ENCODE data around the gene CRMP1.

CRMP1 gene

DNA sequence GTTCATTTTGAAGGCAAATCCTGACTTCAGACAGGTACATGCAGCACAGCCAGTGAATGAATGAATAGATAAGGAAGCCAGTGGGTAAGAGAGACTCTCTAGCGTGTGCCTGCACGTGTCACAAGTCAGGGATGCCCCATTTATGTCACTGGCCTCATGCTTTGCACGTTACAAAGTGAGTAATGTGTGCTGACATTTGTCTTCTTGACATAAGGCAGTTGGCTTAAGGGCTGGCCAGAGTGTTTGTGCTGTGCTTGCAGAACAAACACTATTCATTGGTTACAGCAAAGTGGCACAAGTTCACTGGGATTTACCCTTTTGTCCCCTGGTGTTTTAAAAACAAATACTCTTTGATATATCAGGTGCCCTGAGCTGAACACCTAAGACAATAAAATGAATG lies 55.9 kb downstream of the CRMP1 start:
- Histone ChIP-seq H3K27ac (ENCODE audit: low read depth, low read length) (no peak overlapping the region), H3K4me1 (ENCODE audit: control insufficient read depth, insufficient read depth, low read length) (no peaks in the 10 kb centered on the region), H3K27me3 (ENCODE audit: control insufficient read depth, insufficient read depth, low read length) (no peaks in the 10 kb centered on the region), H3K9ac (ENCODE audit: low read length) (no peak overlapping the region), H3K4me3 (ENCODE audit: low read depth, low read length) (no peak overlapping the region), H3K36me3 (ENCODE audit: control insufficient read depth, insufficient read depth, low read length) (peaks cover 88% of the 10 kb centered on the region), H3K9me3 (ENCODE audit: control insufficient read depth, insufficient read depth, low read depth, low read length) (no peaks in the 10 kb centered on the region)

DNA sequence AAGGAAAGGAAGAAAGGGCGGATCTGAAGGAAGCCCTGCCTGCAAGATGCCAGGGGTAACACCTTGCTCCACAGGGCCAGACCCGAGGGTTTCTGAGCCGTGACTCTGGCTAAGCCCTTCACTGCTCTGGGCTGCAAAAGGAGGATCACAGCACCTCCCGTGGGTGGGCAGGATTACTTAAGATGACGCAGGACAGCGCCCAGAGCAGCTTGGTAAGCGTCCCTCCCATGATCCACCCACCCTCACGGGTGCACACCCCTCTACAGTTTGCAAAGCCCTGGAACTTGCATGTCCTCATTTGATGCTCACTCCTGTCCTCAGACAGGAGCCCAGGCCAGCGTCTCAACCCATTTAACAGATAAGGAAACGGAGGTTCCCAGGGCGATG lies 64.9 kb downstream of the CRMP1 start:
- Histone ChIP-seq H3K9ac (ENCODE audit: low read length) (no peak overlapping the region), H3K4me3 (ENCODE audit: low read depth, low read length) (no peak overlapping the region), H3K27ac (ENCODE audit: low read depth, low read length) (no peak overlapping the region), H3K9me3 (ENCODE audit: control insufficient read depth, insufficient read depth, low read depth, low read length) (no peaks in the 10 kb centered on the region), H3K27me3 (ENCODE audit: control insufficient read depth, insufficient read depth, low read length) (no peaks in the 10 kb centered on the region), H3K4me1 (ENCODE audit: control insufficient read depth, insufficient read depth, low read length) (no peaks in the 10 kb centered on the region), H3K36me3 (ENCODE audit: control insufficient read depth, insufficient read depth, low read length) (peaks cover 81% of the 10 kb centered on the region)

DNA sequence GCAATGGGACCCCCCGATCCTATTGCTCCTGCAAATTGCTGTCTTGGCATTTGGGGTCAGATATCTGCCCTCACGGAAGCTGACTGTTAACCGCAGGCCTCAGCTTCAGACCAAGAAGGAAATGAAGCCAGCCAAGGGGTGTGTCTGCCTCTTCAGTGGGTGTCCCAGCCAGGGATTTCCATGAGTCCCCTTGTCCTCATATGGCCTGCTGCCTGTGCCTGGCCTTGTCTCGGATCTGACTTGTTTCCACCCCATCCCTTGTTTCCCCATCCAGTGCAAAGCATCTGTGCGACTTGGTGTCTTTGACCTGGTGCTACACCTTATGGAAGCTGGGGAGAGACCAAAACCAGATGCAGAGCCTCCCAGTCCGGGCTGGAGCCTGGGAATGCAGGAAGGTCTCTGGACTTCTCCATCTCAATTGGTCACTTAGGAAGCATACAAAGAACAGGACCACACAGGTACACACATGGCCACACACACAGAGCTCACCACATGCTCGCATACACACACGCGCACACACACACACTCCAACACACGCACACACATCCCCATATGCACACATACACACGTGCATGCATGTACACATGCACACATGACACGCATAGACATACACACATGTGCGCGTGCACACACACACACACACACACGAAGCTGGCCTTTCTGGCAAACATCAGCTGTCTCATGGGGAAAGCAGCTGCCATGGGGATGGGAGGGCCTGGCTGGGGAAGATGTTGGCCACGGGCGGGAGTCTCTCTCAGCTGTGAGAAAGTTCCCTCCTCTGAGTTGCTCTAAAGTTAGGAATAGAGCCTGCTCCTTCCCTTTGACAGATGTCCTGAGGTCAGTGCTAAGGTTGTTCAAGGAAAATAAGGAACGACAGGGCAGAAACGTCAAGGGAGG lies 65.5 kb downstream of the CRMP1 start:
- no peaks in the 10 kb centered on the region for H3K9me3 ChIP-seq (ENCODE audit: control insufficient read depth, insufficient read depth, low read depth, low read length)
- no peak overlapping the region for H3K27ac ChIP-seq (ENCODE audit: low read depth, low read length)
- H3K4me1 ChIP-seq (ENCODE audit: control insufficient read depth, insufficient read depth, low read length): no peaks in the 10 kb centered on the region
- no peak overlapping the region for H3K4me3 ChIP-seq (ENCODE audit: low read depth, low read length)
- H3K9ac ChIP-seq (ENCODE audit: low read length): no peak overlapping the region
- H3K36me3 ChIP-seq (ENCODE audit: control insufficient read depth, insufficient read depth, low read length): peaks cover 83% of the 10 kb centered on the region
- H3K27me3 ChIP-seq (ENCODE audit: control insufficient read depth, insufficient read depth, low read length): no peaks in the 10 kb centered on the region

DNA sequence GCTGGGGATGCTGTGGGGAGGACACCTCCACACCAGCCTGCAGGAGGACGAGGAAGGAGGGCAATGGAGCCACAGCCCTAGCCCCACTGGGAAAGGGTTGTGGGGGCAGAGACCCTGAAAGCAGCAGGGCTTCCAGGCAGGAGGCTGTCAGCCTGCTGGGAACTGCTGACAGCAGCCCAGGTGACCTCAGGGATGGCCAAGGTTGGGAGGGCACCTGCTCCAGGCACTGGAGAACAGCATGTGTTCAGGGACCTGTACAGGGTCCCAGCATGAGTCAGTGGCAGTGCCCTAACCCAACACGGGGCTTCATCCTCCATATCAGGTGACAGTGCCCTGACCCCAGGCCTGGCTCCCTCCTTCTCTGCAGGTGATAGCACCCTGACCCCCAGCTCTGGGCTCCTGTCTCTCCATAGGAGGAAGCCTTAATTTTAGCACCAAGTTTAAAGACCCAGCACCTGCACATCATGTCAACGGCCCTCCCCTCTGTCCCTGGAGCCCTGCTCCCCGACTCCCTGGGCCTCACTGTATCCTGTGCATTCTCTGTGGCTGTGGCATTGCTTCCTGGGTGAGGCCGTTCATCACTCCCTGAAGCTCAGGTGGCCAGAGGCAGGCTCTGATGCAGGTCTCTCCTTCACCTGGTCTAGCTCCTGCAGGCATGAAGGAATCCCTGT lies 66.3 kb downstream of the CRMP1 start:
- H3K36me3 ChIP-seq (ENCODE audit: control insufficient read depth, insufficient read depth, low read length): peaks cover 83% of the 10 kb centered on the region
- H3K27me3 ChIP-seq (ENCODE audit: control insufficient read depth, insufficient read depth, low read length): no peaks in the 10 kb centered on the region

DNA sequence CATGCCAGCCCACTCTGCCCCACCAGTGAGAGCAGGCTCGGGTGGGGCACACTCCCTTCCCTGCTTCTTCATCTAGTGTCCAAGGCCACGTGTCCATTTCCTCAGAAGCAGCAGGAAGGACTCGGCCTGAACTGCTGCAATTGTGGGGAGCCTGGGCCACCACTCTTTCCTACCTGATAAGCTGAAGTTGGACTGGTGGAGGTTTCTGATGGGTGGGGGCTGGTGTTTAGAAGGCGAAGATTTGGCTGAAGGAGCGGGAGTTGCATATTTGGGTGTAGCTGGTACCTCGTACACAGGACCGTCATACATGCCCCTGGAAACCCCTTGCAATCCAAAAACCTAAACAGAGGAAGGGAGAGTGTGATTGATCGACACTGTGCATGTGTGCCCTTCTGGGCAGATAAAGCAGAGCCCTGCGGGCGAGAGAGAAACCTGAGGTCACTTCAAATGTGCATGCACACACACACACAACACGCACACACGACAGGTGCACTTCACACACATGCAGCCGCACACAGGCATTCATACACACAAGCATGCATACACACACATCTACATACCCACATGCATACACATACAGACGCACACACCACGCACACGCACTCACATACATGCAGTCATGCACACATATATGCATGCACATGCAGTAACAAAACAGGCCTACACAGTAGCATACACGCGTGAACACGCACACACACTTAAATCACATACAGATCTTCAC lies 67.4 kb downstream of the CRMP1 start:
- no peaks in the 10 kb centered on the region for H3K4me1 ChIP-seq (ENCODE audit: control insufficient read depth, insufficient read depth, low read length)
- no peak overlapping the region for H3K9ac ChIP-seq (ENCODE audit: low read length)
- no peak overlapping the region for H3K27ac ChIP-seq (ENCODE audit: low read depth, low read length)
- no peaks in the 10 kb centered on the region for H3K27me3 ChIP-seq (ENCODE audit: control insufficient read depth, insufficient read depth, low read length)
- H3K4me3 ChIP-seq (ENCODE audit: low read depth, low read length): no peak overlapping the region
- peaks cover 86% of the 10 kb centered on the region for H3K36me3 ChIP-seq (ENCODE audit: control insufficient read depth, insufficient read depth, low read length)
- no peaks in the 10 kb centered on the region for H3K9me3 ChIP-seq (ENCODE audit: control insufficient read depth, insufficient read depth, low read depth, low read length)

More for the DNA sequence above, 66.3 kb downstream of the CRMP1 start:
- Histone ChIP-seq H3K4me1 (ENCODE audit: control insufficient read depth, insufficient read depth, low read length) (no peaks in the 10 kb centered on the region), H3K9ac (ENCODE audit: low read length) (no peak overlapping the region), H3K9me3 (ENCODE audit: control insufficient read depth, insufficient read depth, low read depth, low read length) (no peaks in the 10 kb centered on the region), H3K27ac (ENCODE audit: low read depth, low read length) (no peak overlapping the region), H3K4me3 (ENCODE audit: low read depth, low read length) (no peak overlapping the region)

DNA sequence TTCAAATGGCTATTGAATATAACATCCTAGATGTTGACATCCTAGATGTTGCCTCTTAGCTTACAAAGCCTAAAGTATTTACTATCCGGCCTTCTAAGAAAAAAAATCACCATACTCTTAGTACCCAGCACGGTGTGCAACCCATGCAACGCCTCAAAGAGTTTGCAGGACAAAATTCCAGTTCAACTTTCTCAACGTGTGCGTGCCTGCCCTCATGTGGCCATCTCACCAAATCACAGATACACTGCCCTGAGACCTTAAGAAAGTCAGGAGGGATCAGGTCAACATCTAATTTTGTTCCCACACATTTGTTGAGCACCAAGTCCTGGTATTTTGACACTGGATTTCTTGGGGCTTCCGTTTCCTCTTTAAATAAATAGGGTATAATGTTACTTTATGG lies 68.3 kb downstream of the CRMP1 start:
- Histone ChIP-seq H3K27ac (ENCODE audit: low read depth, low read length) (no peak overlapping the region), H3K4me3 (ENCODE audit: low read depth, low read length) (no peak overlapping the region), H3K9me3 (ENCODE audit: control insufficient read depth, insufficient read depth, low read depth, low read length) (no peaks in the 10 kb centered on the region), H3K9ac (ENCODE audit: low read length) (no peak overlapping the region), H3K27me3 (ENCODE audit: control insufficient read depth, insufficient read depth, low read length) (no peaks in the 10 kb centered on the region), H3K4me1 (ENCODE audit: control insufficient read depth, insufficient read depth, low read length) (no peaks in the 10 kb centered on the region), H3K36me3 (ENCODE audit: control insufficient read depth, insufficient read depth, low read length) (peaks cover 88% of the 10 kb centered on the region)

DNA sequence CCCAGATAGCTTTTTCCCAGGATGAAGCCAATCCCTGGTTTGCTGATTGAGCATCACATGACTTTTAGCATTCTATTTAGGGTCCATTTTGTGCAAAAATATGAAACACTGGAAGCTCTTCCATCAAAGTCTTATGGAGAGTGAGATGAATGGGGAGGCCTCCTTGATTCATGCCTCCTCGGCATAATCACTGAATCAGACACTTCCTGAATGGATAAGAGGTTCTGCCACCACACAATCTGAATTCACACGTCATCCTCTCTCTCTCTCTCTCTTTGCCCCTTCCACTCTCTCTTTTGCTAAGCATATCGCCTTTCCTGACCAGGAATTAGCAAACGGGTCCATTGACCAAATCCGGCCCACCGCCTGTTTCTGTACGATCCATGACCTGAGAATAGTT lies 68.7 kb downstream of the CRMP1 start:
- no peak overlapping the region for H3K4me3 ChIP-seq (ENCODE audit: low read depth, low read length)
- peaks cover 89% of the 10 kb centered on the region for H3K36me3 ChIP-seq (ENCODE audit: control insufficient read depth, insufficient read depth, low read length)
- no peak overlapping the region for H3K9ac ChIP-seq (ENCODE audit: low read length)
- no peaks in the 10 kb centered on the region for H3K9me3 ChIP-seq (ENCODE audit: control insufficient read depth, insufficient read depth, low read depth, low read length)
- no peak overlapping the region for H3K27ac ChIP-seq (ENCODE audit: low read depth, low read length)
- H3K4me1 ChIP-seq (ENCODE audit: control insufficient read depth, insufficient read depth, low read length): no peaks in the 10 kb centered on the region
- no peaks in the 10 kb centered on the region for H3K27me3 ChIP-seq (ENCODE audit: control insufficient read depth, insufficient read depth, low read length)

DNA sequence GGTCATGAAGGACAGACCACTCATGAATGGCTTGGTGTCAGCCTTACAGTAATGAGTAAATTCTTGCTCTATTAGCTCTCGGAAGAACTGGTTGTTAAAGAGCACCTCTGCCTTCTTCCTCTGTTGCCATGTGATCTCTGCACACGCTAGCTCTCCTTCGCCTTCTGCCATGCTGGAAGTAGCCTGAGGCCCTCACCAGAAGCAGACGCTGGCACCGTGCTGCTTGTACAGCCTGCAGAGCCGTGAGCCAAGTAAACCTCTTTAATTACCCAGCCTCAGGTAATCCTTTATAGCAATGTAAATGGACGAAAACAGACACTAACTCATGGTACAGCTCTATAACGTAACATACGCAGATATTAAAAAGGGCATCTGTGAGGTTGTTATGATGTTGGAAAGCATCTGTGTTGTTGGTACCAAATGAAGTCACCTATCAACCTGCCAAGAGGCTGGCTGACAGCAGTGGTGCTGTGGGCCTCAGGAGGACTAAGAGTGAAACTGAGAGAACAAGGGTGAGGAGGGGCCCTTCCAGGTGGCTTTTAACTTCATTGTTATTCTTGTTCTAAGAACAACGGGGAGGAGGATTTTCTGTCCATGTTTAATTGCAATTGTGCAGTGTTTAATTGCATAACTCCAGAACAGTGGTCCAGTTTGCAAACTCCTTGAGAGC lies 69.2 kb downstream of the CRMP1 start:
- Histone ChIP-seq H3K4me3 (ENCODE audit: low read depth, low read length) (no peak overlapping the region), H3K9me3 (ENCODE audit: control insufficient read depth, insufficient read depth, low read depth, low read length) (no peaks in the 10 kb centered on the region), H3K27me3 (ENCODE audit: control insufficient read depth, insufficient read depth, low read length) (no peaks in the 10 kb centered on the region), H3K36me3 (ENCODE audit: control insufficient read depth, insufficient read depth, low read length) (peaks cover 94% of the 10 kb centered on the region), H3K9ac (ENCODE audit: low read length) (no peak overlapping the region), H3K4me1 (ENCODE audit: control insufficient read depth, insufficient read depth, low read length) (no peaks in the 10 kb centered on the region), H3K27ac (ENCODE audit: low read depth, low read length) (no peak overlapping the region)

DNA sequence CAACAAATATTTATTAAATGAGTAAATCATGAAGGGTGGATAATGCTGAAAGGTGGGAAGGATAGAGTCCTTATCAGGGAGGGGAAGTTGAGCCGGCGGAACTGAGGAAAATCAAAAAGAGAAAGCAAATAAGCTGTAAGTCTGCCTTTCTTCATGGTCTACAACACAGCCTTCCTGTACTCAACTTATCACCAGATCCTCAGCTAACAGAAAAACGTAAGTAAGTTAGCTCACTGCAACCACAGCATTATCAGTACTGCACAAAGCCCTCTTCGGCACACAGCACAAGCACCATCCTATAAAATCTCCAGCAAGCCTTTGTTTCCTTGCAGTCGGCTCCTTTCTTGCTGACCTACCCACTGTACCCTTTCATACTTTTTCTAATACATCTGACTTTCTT lies 70.3 kb downstream of the CRMP1 start:
- H3K9me3 ChIP-seq (ENCODE audit: control insufficient read depth, insufficient read depth, low read depth, low read length): no peaks in the 10 kb centered on the region
- H3K4me3 ChIP-seq (ENCODE audit: low read depth, low read length): no peak overlapping the region
- H3K9ac ChIP-seq (ENCODE audit: low read length): no peak overlapping the region
- H3K4me1 ChIP-seq (ENCODE audit: control insufficient read depth, insufficient read depth, low read length): no peaks in the 10 kb centered on the region
- H3K36me3 ChIP-seq (ENCODE audit: control insufficient read depth, insufficient read depth, low read length): peaks cover 93% of the 10 kb centered on the region
- no peak overlapping the region for H3K27ac ChIP-seq (ENCODE audit: low read depth, low read length)
- no peaks in the 10 kb centered on the region for H3K27me3 ChIP-seq (ENCODE audit: control insufficient read depth, insufficient read depth, low read length)

DNA sequence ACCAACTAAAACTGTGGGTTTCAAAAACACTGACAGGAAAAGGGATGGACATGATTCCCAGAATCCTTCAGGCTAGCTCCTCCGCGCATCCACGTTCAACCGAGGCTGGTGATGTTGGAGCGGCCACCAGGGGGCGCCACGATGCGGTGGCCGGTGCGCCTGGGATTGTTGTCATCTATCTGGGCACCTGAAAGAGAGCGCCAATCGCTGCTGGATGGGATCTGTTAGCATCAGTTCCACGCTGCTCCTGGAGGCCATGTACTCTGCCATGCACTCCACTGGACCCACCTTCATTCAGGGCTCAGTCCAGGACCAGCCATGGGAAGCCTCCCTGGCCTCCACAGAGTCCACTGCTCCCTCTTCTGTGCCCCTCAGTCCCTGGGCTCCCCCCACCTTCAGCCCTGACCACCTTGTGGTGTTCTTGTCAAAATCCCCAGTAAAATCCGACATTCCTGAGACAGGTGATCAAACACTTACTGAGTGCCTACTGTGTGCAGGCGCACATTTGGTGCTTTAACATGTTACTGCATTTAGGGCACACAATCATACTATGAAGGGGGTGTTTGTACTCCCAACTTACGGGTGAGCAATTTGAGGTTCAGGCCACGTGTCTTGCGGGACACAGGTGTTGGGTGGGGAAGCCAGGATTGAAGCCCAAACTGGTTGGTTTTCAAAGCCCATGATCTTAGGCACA lies 71.1 kb downstream of the CRMP1 start:
- H3K4me1 ChIP-seq (ENCODE audit: control insufficient read depth, insufficient read depth, low read length): no peaks in the 10 kb centered on the region
- no peak overlapping the region for H3K4me3 ChIP-seq (ENCODE audit: low read depth, low read length)
- H3K27ac ChIP-seq (ENCODE audit: low read depth, low read length): no peak overlapping the region
- H3K9me3 ChIP-seq (ENCODE audit: control insufficient read depth, insufficient read depth, low read depth, low read length): no peaks in the 10 kb centered on the region
- no peak overlapping the region for H3K9ac ChIP-seq (ENCODE audit: low read length)
- H3K36me3 ChIP-seq (ENCODE audit: control insufficient read depth, insufficient read depth, low read length): peaks cover 87% of the 10 kb centered on the region
- H3K27me3 ChIP-seq (ENCODE audit: control insufficient read depth, insufficient read depth, low read length): no peaks in the 10 kb centered on the region

All from HUES6 (cell line).